NCI-H2196 treated with DMSO at 0.1 percent for 48 hours (cell line): ENCODE data around the gene STUM.
A peak's percentile ranks its signal among the peaks of the same experiment; 100 is the strongest.
"Not testable (repeated sequence)": the region's sequence is repeated elsewhere in the genome, so short reads cannot be mapped to it uniquely, and the experiment has no call there.

Experiments
- DNase-seq: peaks from one replicate; lab custom pipeline; 2025; ENCODE audit not compliant: unreplicated experiment; lab: John Stamatoyannopoulos, UW

Gene STUM

DNA sequence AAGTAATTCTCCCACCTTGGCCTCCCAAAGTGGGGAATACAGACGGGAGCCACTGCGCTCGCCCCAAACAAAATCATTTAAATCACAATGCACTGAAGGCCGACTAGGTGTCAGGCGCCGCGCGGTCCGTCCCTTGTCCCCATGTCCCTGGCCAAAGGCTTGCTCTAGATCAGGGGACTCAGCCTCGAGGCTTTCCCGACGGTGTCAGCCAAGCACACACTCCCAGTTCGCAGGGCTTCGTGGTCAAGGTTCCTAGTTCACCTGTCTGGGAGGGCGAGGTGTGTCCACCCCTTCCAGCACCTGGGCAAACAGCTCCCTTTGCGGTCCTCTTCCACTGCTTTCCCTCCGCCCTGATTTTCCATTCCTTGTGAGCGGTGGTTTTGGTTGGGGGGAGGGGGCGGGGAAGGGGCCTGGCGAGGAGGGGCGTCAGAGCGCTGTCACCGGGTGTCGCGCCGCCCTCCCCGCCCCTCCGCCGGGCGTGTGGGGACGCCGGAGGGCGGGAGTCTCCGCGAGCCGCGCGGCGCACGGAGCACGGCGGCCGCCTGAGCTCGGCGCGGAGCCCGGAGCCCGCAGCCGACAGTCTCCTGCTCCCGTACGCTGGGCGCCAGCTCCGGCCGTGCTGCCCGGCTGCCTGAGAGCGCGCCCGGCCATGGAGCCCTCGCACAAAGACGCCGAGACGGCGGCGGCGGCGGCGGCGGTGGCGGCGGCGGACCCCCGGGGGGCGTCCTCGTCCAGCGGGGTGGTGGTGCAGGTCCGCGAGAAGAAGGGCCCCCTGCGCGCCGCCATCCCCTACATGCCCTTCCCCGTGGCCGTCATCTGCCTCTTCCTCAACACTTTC lies at the start of gene STUM:
Gene STUM, plus strand, starts transcription at position 509 of the 838 bp plus-strand sequence. Its CDS starts 141 bp downstream, at position 650.
- no peak for DNase-seq

DNA sequence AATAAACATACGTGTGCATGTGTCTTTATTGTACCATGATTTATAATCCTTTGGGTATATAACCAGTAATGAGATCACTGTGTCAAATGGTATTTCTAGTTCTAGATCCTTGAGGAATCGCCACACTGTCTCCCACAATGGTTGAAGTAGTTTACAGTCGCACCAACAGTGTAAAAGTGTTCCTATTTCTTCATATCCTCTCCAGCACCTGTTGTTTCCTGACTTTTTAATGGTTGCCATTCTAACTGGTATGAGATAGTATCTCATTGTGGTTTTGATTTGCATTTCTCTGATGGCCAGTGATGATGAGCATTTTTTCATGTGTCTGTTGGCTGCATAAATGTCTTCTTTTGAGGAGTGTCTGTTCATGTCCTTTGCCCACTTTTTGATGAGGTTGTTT lies 48.9 kb upstream of the STUM start:
- DNase-seq = not testable (repeated sequence)

- no peak for DNase-seq
Measured at GRCh38 chr1:226506021-226506420, 42.5 kb upstream of the STUM start.

- no peak for DNase-seq
Measured at GRCh38 chr1:226506921-226507320, 41.6 kb upstream of the STUM start.

GRCh38 chr1:226510453-226510852 lies 38.1 kb upstream of the STUM start:
- no peak for DNase-seq

DNA sequence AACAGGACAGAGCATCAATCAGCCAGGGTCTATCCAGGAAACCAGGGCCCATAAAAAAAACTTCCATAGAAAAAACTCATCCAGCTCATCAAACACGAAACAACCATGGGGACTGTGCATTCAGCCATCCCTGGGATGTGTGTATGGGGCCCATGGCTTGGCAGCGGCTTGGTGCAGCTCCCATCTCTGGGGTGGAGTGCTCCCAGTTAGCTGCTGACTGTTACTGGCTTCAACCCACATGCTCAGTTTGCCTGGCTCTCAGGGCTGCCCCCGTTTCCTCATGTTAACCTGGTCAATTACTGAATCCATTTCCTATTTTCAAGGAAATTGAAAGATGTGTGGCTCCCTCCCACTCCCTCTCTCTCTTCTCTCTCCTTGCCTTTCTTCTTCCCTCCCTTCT lies 37.3 kb upstream of the STUM start:
- DNase-seq = no peak

DNA sequence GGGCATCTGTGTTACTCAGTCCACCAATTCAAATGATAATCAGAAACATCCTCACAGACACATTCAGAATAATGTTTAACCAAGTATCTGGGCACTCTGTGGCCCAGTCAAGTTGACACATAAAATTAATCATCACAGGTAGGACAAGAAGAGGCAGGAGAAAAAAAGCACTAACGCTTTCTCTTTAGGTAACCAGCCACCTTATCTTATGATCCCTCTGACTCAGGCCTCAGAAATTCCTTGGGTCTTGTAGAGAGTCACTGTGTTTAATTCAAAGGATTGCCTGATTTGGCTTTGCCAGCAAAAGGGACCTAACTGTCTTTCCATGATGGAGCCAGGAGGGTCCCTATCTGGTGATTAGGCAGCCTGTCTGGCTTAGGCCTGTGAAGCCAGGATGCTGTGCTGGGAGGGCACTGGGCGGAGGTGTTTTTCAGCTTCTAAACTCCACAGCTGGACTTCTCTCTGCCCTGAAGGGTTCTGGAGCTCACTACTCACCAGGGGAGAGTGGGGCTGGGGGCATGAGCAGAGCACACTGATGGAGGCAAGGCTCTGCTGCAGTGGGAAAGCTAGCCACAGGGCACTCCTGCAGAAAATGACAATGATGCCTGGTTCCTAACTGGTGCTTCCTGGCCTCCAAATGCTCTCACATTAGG lies 36.4 kb upstream of the STUM start:
- no peak for DNase-seq

- DNase-seq = no peak
Measured at GRCh38 chr1:226518375-226518774, 30.2 kb upstream of the STUM start.

DNA sequence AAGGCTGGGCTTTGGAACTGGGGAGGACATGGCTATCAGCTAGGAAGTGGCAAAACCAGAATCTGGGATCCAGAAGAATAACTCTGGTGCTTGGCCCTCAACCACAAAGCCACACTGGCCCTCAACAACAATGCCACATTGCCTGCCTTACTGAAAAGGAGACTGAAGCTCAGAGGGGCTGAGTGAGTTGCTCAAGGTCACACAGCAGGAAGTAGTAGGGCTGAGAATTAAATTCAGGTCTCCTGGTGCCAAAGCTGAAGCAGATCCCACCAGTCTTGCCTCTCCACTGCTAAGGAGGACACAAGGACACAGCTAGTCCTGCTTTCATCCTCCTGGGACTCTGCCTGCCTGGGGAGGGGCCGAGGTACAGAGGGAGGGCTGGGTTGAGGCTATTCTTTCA lies 29.4 kb upstream of the STUM start:
- no peak for DNase-seq

DNA sequence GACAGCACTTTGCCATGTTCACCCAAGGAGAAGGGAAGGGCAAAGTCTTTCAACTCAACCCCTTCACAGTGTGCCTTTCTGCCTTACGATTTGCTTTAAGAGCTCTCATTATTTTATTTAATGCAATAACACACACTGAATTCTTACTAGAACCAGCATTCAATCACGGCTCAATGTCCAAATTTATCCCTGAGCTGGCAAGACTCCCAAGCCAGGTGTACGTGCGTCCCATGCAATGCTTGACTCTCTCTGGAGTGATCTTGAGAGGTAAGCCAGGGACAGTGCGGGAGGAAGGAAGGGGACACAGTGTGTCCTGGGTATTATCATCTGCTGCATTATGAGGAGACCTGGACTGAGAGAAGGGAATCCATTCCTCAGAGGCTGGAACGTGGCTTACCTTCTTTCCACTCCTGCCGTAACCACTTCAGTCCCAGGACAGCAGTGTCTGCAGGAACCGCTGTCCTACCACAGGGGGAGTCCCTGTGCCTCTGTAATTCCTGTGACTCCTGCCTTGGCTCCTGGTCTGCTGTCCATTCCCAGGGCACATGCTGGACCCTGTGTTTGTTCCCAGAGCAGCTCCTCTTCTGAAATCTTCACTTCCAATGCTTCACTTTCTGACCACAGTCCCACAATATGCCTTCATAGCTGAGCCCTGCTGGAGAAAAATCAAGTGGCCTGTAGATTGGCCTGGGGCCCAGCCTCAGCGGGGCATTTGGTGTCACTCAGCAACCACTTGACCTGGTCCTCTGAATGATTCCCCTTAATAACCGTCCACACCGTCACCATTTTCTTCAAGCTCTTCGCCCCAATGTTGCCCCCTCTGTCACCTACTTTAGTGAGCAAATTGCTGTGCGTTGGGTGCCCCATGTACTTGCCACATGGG lies 28.6 kb upstream of the STUM start:
- no peak for DNase-seq

GRCh38 chr1:226520640-226521355 lies 27.8 kb upstream of the STUM start:
- DNase-seq = peak; percentile 30

- no peak for DNase-seq
Measured at GRCh38 chr1:226523646-226524406, 24.7 kb upstream of the STUM start.

- no peak for DNase-seq
Measured at GRCh38 chr1:226524547-226524946, 24.0 kb upstream of the STUM start.

DNA sequence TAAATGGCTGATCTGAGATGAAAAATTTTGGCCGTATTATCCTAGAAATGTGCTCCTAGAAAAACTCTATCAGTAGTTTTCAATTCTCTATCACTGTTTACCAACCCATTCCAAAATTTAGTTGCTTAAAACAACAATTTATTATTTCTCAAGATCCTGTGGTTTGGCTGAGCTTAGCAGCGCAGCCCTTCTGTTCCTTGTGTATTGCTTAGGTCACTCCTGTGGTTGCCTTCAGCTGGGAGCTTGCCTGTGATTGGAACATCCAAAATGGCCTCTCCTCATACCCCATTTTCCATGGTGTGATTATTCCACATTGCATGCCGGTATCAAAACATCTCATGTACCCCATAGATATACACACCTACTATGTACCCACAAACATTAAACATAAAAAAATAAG lies 22.8 kb upstream of the STUM start:
- no peak for DNase-seq

- no peak for DNase-seq
Measured at GRCh38 chr1:226526801-226527595, 21.6 kb upstream of the STUM start.

- no peak for DNase-seq
Measured at GRCh38 chr1:226529891-226530290, 18.7 kb upstream of the STUM start.

GRCh38 chr1:226530591-226530990 lies 18.0 kb upstream of the STUM start:
- no peak for DNase-seq

GRCh38 chr1:226531360-226532093 lies 17.0 kb upstream of the STUM start:
- DNase-seq = no peak

DNA sequence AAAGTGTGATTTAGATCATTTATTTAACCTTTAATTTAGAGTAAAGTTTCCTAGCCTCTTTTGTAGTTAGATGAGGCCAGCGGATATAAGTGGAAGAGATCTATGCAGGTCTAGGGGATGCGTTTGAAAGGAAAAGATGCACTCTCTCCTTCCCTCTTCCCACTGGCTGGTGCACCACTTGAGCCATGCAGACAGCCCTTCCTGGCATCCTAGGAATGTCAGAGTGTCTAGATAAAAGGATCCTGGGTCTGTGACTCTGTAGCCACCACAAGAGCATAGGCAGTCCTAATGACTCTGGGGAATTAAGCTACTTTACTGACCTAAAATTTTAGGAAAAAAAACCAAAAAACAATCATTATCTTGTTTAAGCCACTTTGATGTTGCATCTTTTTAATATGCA lies 16.0 kb upstream of the STUM start:
- no peak for DNase-seq
